ENCODE measurements around the gene IVD.
A peak's percentile ranks its signal among the peaks of the same experiment; 100 is the strongest.

The IVD gene

GRCh38 chr15:40405501-40406381 lies at the start of gene IVD:
Gene IVD (plus strand): TSS chr15:40405795. CDS start chr15:40405828, 33 bp downstream.
- DNase-seq (ENCODE audit: low read depth in 2 of 3, low spot score in 1 of 3) = peak; percentile 81 to 89 (median 85)

GRCh38 chr15:40355976-40356585 lies 49.5 kb upstream of the IVD start:
- no peak for DNase-seq (ENCODE audit: low read depth in 2 of 3, low spot score in 1 of 3)

GRCh38 chr15:40357246-40357645 lies 48.3 kb upstream of the IVD start:
- DNase-seq (ENCODE audit: low read depth in 2 of 3, low spot score in 1 of 3) = no peak

GRCh38 chr15:40357723-40358470 lies 47.7 kb upstream of the IVD start, which contains the start of gene DISP2:
Gene DISP2 (plus strand): TSS chr15:40358219. CDS start chr15:40358322, 103 bp downstream.
- peak; percentile 80 to 86 (median 81) for DNase-seq (ENCODE audit: low read depth in 2 of 3, low spot score in 1 of 3)

GRCh38 chr15:40358471-40359353 lies 46.9 kb upstream of the IVD start:
- no peak for DNase-seq (ENCODE audit: low read depth in 2 of 3, low spot score in 1 of 3)

GRCh38 chr15:40360015-40360414 lies 45.6 kb upstream of the IVD start:
- DNase-seq (ENCODE audit: low read depth in 2 of 3, low spot score in 1 of 3) = no peak

GRCh38 chr15:40361640-40362039 lies 44.0 kb upstream of the IVD start:
- no peak for DNase-seq (ENCODE audit: low read depth in 2 of 3, low spot score in 1 of 3)

GRCh38 chr15:40363611-40364010 lies 42.0 kb upstream of the IVD start:
- no peak for DNase-seq (ENCODE audit: low read depth in 2 of 3, low spot score in 1 of 3)

- DNase-seq (ENCODE audit: low read depth in 2 of 3, low spot score in 1 of 3) = no peak
Observed at GRCh38 chr15:40364251-40364650, 41.3 kb upstream of the IVD start.

GRCh38 chr15:40365016-40365415 lies 40.6 kb upstream of the IVD start:
- no peak for DNase-seq (ENCODE audit: low read depth in 2 of 3, low spot score in 1 of 3)

GRCh38 chr15:40365624-40366456 lies 39.8 kb upstream of the IVD start:
- no peak for DNase-seq (ENCODE audit: low read depth in 2 of 3, low spot score in 1 of 3)

GRCh38 chr15:40366457-40367370 lies 38.9 kb upstream of the IVD start:
- no peak for DNase-seq (ENCODE audit: low read depth in 2 of 3, low spot score in 1 of 3)

GRCh38 chr15:40367371-40367685 lies 38.3 kb upstream of the IVD start:
- DNase-seq (ENCODE audit: low read depth in 2 of 3, low spot score in 1 of 3) = no peak

- peak; percentile 66 to 81 (median 78) for DNase-seq (ENCODE audit: low read depth in 2 of 3, low spot score in 1 of 3)
Observed at GRCh38 chr15:40367686-40368611, 37.6 kb upstream of the IVD start.

GRCh38 chr15:40368719-40369473 lies 36.7 kb upstream of the IVD start:
- DNase-seq (ENCODE audit: low read depth in 2 of 3, low spot score in 1 of 3) = no peak

- DNase-seq (ENCODE audit: low read depth in 2 of 3, low spot score in 1 of 3) = no peak
Observed at GRCh38 chr15:40369474-40369869, 36.1 kb upstream of the IVD start.

- DNase-seq (ENCODE audit: low read depth in 2 of 3, low spot score in 1 of 3) = no peak
Observed at GRCh38 chr15:40369971-40370370, 35.6 kb upstream of the IVD start.
